Left renal pelvis (tissue), 4 donors: ENCODE results near the gene FHOD3. TPM values are rescaled to one million over a fixed set of nuclear protein-coding genes. Genes with fewer than 3 reads are reported as not detected.

Experiments
- DNase-seq, 4 donors: peaks; one replicate each; pipeline ENCODE4 v3.0.0-alpha.2; 2013; ENCODE audit warnings: low read depth in 4 of 4, low spot score in 3 of 4
- polyA plus RNA-seq, 4 donors: library from polyadenylated mRNA; unstranded; fragments of 120-200 nt; gene quantifications; one replicate each; pipeline ENCODE4 v1.2.1, GENCODE V29; 2013; ENCODE audit not compliant: insufficient read length in 4 of 4

The FHOD3 gene
- polyA plus RNA-seq, 4 donors: 4.3 to 40.3 (median 38.9) TPM

GRCh38 chr18:36295880-36296301 lies 1.6 kb upstream of the FHOD3 start:
- no peak for DNase-seq

GRCh38 chr18:36296650-36297416 lies 680 bp upstream of the FHOD3 start:
- no peak for DNase-seq

GRCh38 chr18:36298126-36298741 lies 721 bp downstream of the FHOD3 start:
- no peak for DNase-seq

GRCh38 chr18:36299015-36299414 lies 1.5 kb downstream of the FHOD3 start:
- DNase-seq: no peak

GRCh38 chr18:36300211-36300610 lies 2.7 kb downstream of the FHOD3 start:
- DNase-seq: no peak

- no peak for DNase-seq
These were observed 4.4 kb downstream of the FHOD3 start for GRCh38 chr18:36301884-36302283.

- DNase-seq: no peak
These were observed 5.2 kb downstream of the FHOD3 start for GRCh38 chr18:36302676-36303075.

GRCh38 chr18:36303211-36303844 lies 5.8 kb downstream of the FHOD3 start:
- DNase-seq: no peak

GRCh38 chr18:36304723-36305122 lies 7.2 kb downstream of the FHOD3 start:
- no peak for DNase-seq

GRCh38 chr18:36305375-36305774 lies 7.9 kb downstream of the FHOD3 start:
- DNase-seq: no peak

GRCh38 chr18:36307513-36307912 lies 10.0 kb downstream of the FHOD3 start:
- DNase-seq: no peak

GRCh38 chr18:36308711-36309435 lies 11.4 kb downstream of the FHOD3 start:
- DNase-seq: no peak

GRCh38 chr18:36309436-36310391 lies 12.2 kb downstream of the FHOD3 start:
- DNase-seq: no peak

GRCh38 chr18:36311026-36311570 lies 13.6 kb downstream of the FHOD3 start:
- DNase-seq: no peak

- DNase-seq: no peak
These were observed 15.4 kb downstream of the FHOD3 start for GRCh38 chr18:36312806-36313395.

GRCh38 chr18:36314098-36314497 lies 16.6 kb downstream of the FHOD3 start:
- no peak for DNase-seq

- no peak for DNase-seq
These were observed 17.2 kb downstream of the FHOD3 start for GRCh38 chr18:36314754-36315153.

- DNase-seq: no peak
These were observed 18.2 kb downstream of the FHOD3 start for GRCh38 chr18:36315736-36316135.

GRCh38 chr18:36316246-36316645 lies 18.7 kb downstream of the FHOD3 start:
- no peak for DNase-seq
